Stimulated activated CD8-positive, alpha-beta memory T cell treated with anti-CD3 and anti-CD28 coated beads, Interleukin-12 subunit alpha, Interleukin-12 subunit beta, amount 100 ng/mL, for 1 hour (primary cell): ENCODE data around the gene JARID2.

ENCODE experiments used
- DNase-seq: peaks from one replicate; pipeline ENCODE4 v3.0.0-alpha.2; 2020; ENCODE audit warnings: low read depth

The JARID2 gene

DNA sequence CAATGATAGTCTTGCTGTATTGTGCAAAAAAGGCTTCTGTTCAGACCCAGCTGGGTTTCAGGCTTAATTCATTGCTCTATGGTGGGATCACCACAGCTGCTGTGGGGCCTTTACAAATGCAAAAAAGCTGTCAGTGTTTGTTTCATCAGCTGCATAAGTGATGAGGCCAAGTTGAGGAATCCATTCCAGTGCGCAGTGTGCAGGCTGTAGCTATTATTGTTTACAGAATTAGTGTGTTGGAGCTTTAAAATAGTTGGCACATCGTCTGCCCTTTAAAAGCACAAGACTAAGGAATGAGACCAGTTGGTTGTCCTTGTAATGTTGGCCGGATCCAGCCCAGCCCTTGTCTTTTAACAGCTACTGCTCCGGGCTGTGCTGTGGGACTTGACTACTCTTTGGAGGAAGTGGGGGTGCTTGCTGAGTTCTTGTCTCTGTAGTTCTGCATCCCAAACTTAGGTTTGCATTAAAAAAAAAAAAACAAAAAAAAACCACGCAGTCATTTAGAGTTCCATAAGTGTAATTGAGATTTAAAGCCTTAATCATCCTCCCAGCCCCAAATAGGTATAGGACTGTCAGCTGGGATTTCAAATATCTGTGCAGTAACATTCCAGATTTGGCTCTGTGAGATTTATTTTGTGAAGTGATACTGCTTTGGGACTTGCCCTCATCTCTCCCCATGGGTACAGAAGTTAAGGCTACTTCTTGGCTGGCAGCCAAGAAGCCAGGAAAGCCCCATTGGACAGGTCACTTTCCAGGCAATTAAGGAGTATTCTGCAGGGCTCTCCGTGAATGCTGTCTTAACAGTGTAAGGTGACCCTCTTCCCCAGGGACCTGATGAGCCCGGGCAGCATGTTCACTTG, 19.3 kb downstream of the JARID2 start:
- DNase-seq, result no peak

DNA sequence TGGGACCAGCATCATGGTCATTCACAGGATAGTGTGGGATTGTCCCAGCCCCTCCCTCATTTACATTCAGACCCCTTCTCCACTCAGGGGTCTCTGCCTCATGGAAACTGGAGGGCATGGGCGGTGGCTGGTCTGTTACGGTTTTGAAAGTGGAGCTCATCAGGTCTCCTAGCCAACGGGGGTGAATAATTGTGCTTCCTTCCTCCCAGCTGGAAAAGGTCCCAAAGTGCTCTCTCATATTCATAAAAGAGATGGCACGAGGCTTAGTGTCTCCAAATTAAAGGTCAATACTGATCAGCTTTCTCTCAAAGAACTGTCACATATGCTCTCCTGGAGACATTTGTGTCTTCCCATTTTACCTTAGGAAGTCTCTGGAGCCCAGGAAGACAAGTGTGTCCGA, 19.9 kb downstream of the JARID2 start:
- no peak for DNase-seq

GRCh38 chr6:15266423-15266996, 20.6 kb downstream of the JARID2 start:
- no peak for DNase-seq

DNA sequence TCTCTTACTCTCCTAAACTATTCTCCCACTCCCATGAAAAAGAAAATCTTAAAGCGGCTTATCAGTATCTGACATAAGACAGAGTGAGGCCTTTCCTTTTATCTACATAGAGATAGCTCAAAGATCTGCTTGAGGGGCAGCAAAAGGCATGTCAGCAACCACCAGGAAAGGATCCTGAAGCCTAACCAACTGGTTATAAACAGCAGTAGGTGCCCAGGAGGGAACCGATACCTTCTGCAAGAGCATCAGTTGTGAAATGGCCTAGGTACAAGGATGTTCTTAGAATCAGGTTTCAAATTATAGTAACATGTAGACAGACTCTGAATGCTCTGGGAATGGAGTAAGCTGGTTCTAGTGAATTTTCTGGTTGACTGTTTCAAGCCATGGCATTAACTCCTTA, 21.4 kb downstream of the JARID2 start:
- DNase-seq, result no peak

DNA sequence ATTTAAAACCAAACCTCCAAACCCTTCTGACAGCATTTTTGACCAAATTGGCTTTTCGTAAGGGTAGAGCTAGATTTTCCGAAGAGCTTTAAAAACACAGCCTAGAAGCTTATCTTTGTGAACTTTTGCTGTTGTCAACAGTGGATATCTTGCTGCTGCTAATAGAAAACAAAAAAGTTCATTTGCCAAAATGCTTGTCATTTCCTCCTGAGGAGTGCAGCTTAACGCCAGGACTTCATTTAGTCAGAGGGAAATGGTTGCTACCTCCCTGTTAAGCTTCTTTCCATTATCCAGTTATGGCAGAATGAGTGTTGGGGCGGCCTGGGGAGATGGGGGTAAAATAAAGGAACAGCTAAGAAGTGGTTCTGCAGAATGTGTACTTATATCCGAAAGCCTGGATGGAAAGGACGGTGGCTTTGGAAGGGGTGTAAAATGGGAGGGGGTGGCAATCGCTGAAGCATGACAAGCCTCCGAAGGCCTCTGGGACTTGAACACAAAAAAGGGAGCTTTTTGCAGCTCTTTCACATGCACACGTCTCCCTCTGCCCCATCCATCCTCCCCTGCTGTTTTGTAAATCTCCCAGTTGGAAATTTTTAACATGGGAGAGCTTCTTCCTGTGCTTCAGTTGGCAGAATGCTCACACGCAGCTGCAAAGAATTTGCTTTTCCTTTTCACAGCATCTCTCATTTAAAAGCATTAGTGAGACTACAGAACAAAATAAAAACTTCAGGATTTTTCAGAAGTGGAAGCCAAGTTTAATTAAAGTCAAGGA, 22.5 kb downstream of the JARID2 start:
- no peak for DNase-seq

GRCh38 chr6:15269011-15269410, 23.1 kb downstream of the JARID2 start:
- no peak for DNase-seq

DNA sequence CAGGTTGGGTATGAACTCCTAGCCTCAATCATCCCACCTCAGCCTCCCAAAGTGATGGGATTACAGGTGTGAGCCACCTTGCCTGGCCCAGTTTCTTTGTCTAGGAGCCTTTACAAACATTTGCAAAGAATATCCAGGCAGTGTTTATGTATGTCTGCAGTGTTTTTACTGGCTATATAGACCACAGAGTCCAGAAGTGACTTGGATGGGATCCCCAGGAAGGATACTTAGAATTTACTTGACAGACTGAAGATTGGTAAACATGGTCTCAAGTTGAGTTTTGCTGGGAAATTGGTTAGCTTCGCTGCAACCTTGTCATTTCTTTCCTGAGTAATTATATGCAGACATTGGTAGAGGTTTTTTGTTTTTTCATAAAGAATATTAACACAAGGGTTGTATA, 23.8 kb downstream of the JARID2 start:
- no peak for DNase-seq

- no peak for DNase-seq
These were observed 24.5 kb downstream of the JARID2 start for GRCh38 chr6:15270402-15270801.

- no peak for DNase-seq
These were observed 26.7 kb downstream of the JARID2 start for GRCh38 chr6:15272562-15272961.

- no peak for DNase-seq
These were observed 29.0 kb downstream of the JARID2 start for GRCh38 chr6:15274692-15275387.

DNA sequence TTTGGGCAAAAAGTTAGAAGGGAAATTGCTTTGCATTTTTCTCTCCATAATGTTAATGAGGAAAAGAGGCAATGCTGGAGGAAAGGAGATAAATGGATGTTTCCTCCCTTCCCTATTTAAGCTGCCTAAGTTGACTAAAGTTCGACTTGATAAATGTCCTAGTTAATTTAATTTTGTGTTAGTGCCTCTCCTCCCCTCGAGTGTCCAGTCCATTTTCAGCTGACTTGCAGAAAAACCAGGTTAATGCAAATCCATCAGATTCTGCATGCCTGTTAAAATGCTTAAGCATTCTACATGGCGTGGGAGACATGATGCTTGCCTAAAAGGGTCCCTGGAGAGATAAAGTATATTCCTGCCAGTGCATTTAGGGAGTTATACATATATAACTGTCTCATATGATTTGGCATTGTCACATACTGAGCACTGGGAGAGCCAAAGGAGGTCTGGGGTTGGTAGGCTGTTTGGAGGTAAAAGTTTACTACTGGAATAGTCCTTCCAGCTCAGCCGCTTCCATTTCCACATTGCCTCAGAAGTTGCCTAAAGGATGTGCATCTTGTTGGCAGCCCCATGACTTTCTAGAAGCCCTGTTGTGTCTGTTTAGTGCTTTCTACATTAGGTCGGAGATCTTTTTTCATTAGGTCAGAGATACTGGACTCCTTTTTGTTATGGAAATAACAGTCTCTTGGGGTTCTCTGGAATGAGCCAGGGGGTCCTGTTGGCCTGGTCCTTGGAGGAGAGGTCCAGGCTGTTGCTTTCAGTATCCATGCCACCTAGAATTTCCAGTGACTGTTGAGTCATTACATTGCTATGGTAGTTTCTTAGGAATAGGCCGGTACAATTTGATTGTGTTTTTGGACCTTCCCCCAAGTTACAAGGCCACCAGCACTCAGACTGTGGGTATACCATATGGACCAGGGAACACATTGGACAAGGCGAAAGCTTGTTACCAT, 30.4 kb downstream of the JARID2 start:
- no peak for DNase-seq

GRCh38 chr6:15279047-15279661, 33.3 kb downstream of the JARID2 start:
- DNase-seq, result no peak

DNA sequence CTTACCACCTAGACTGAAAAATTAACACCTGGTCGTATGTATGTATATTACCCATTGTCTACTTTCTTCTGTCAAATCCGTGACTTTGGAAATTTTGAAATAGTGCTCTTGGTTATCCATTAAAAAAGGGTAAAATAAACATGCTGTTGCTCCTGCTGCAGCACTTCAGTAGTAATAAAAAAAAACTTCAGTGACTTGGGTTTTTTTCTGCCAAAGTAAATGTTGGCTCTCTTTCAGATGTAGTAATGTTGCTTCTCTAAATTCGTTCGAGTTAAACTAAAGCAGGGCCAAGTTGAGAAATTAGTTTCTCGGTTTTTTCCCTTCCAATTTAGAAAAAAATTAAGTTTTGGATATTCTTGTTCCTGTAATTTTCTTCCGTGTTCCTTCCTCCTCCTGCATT, 34.2 kb downstream of the JARID2 start:
- no peak for DNase-seq

- no peak for DNase-seq
These were observed 35.1 kb downstream of the JARID2 start for GRCh38 chr6:15280961-15281360.

- DNase-seq, result no peak
These were observed 36.5 kb downstream of the JARID2 start for GRCh38 chr6:15282334-15282733.

GRCh38 chr6:15283986-15284361, 38.1 kb downstream of the JARID2 start:
- no peak for DNase-seq

DNA sequence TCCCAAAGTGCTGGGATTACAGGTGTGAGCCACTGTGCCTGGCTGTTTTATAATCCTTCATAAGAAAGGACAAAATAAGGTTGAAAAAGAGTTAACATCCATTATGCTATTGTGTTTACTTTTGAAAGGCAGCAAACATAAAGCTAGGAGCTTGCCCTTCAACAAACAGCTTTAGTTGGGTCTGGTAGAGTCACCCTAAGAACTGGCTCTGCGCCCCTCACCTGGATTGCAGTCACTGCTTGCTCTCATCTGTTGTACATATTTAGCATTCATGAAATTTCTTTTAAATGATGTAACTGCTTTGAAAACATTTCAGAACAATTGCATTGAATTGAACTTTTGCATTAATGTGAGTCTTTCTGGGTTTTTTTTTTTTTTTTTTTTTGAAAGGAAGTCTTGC, 38.9 kb downstream of the JARID2 start:
- no peak for DNase-seq

GRCh38 chr6:15285682-15286294, 39.9 kb downstream of the JARID2 start:
- no peak for DNase-seq

GRCh38 chr6:15287670-15288375, 42.0 kb downstream of the JARID2 start:
- DNase-seq, result no peak

- no peak for DNase-seq
These were observed 43.0 kb downstream of the JARID2 start for GRCh38 chr6:15288856-15289255.
